GM18505 (cell line): ENCODE measurements around the gene PRRT3.
"Not testable (repeated sequence)": the region's sequence is repeated elsewhere in the genome, so short reads cannot be mapped to it uniquely, and the experiment has no call there.

ENCODE experiments used
- ATAC-seq: cut with Tn5 transposase; IDR thresholded peaks from one replicate; pipeline ENCODE4 v1.9.1; 2021; ENCODE audit not compliant: unreplicated experiment
- POLR2A ChIP-seq: IDR thresholded peaks from 4 replicates; pipeline ENCODE4 v1.6.1; 2011; ENCODE audit warnings: borderline replicate concordance; ENCODE audit not compliant: insufficient read depth, insufficient read length; ENCODE audit errors: extremely low read depth

Gene PRRT3

GRCh38 chr3:9940746-9941145, 11.5 kb downstream of the PRRT3 start:
- no peak for TF ChIP-seq POLR2A
- no peak for ATAC-seq

GRCh38 chr3:9939906-9940305, 12.3 kb downstream of the PRRT3 start:
- not testable (repeated sequence) for ATAC-seq

GRCh38 chr3:9938966-9939365, 13.2 kb downstream of the PRRT3 start:
- no peak for TF ChIP-seq POLR2A
- ATAC-seq: no peak

- no peak for TF ChIP-seq POLR2A
- no peak for ATAC-seq
Measured at GRCh38 chr3:9937486-9938238, 14.5 kb downstream of the PRRT3 start.

GRCh38 chr3:9935966-9936510, 16.2 kb downstream of the PRRT3 start:
- TF ChIP-seq POLR2A: no peak
- ATAC-seq: no peak

- no peak for TF ChIP-seq POLR2A
- no peak for ATAC-seq
Measured at GRCh38 chr3:9934993-9935392, 17.2 kb downstream of the PRRT3 start.

GRCh38 chr3:9934235-9934621, 18.0 kb downstream of the PRRT3 start:
- TF ChIP-seq POLR2A: no peak

GRCh38 chr3:9933561-9934234, 18.5 kb downstream of the PRRT3 start, which contains the start of gene CRELD1:
CRELD1 (plus strand) TSS chr3:9933834; CDS start chr3:9934439, 605 bp downstream.
- peak; percentile 82 for ATAC-seq
- TF ChIP-seq POLR2A: peak; percentile 78

More at GRCh38 chr3:9934235-9934621, 18.0 kb downstream of the PRRT3 start:
- ATAC-seq: no peak

- peak; percentile 66 for ATAC-seq
- no peak for TF ChIP-seq POLR2A
Measured at GRCh38 chr3:9932843-9933560, 19.2 kb downstream of the PRRT3 start.

- no peak for ATAC-seq
Measured at GRCh38 chr3:9932535-9932842, 19.7 kb downstream of the PRRT3 start.

GRCh38 chr3:9930804-9931418, 21.3 kb downstream of the PRRT3 start:
- ATAC-seq: no peak
- TF ChIP-seq POLR2A: no peak

More at GRCh38 chr3:9932535-9932842, 19.7 kb downstream of the PRRT3 start:
- peak; percentile 32 for TF ChIP-seq POLR2A

GRCh38 chr3:9928158-9928557, 24.1 kb downstream of the PRRT3 start:
- no peak for TF ChIP-seq POLR2A
- ATAC-seq: no peak
